ENCODE results near the gene TGIF2.
"Not testable (repeated sequence)": the region's sequence is repeated elsewhere in the genome, so short reads cannot be mapped to it uniquely, and the experiment has no call there.

The TGIF2 gene

GRCh38 chr20:36606158-36607066 is 33.0 kb downstream of the TGIF2 start:
- TF ChIP-seq CTCF (IDR thresholded peaks at IDR 0.05; ENCODE audit: insufficient read depth, low read depth, low read length, missing control alignments), result no peak
- DNase-seq (ENCODE audit: low read depth), result peak; percentile 28

GRCh38 chr20:36607586-36608387 is 34.4 kb downstream of the TGIF2 start:
- no peak for DNase-seq (ENCODE audit: low read depth)
- 0 out of 2 replicates have a peak overlapping the region, but pooled peaks have one; percentile 99 for H3K4me3 ChIP-seq (ENCODE audit: low read depth, low read length)
- no peak for TF ChIP-seq CTCF (IDR thresholded peaks at IDR 0.05; ENCODE audit: insufficient read depth, low read depth, low read length, missing control alignments)

More at GRCh38 chr20:36606158-36607066, 33.0 kb downstream of the TGIF2 start:
- H3K4me3 ChIP-seq (ENCODE audit: low read depth, low read length), result peak overlapping the region; percentile 99

GRCh38 chr20:36608388-36608728 is 35.0 kb downstream of the TGIF2 start:
- not testable (repeated sequence) for H3K4me3 ChIP-seq (ENCODE audit: low read depth, low read length); DNase-seq (ENCODE audit: low read depth)

- no peak for TF ChIP-seq CTCF (IDR thresholded peaks at IDR 0.05; ENCODE audit: insufficient read depth, low read depth, low read length, missing control alignments)
- no peak overlapping the region for H3K4me3 ChIP-seq (ENCODE audit: low read depth, low read length)
- no peak for DNase-seq (ENCODE audit: low read depth)
Measured at GRCh38 chr20:36611625-36612024, 38.2 kb downstream of the TGIF2 start.

- H3K4me3 ChIP-seq (ENCODE audit: low read depth, low read length), result no peak overlapping the region
- no peak for DNase-seq (ENCODE audit: low read depth)
Measured at GRCh38 chr20:36613974-36614373, 40.6 kb downstream of the TGIF2 start.

GRCh38 chr20:36614781-36615557 is 41.6 kb downstream of the TGIF2 start:
- TF ChIP-seq CTCF (IDR thresholded peaks at IDR 0.05; ENCODE audit: insufficient read depth, low read depth, low read length, missing control alignments), result no peak
- H3K4me3 ChIP-seq (ENCODE audit: low read depth, low read length), result no peak overlapping the region
- no peak for DNase-seq (ENCODE audit: low read depth)

More at GRCh38 chr20:36613974-36614373, 40.6 kb downstream of the TGIF2 start:
- no peak for TF ChIP-seq CTCF (IDR thresholded peaks at IDR 0.05; ENCODE audit: insufficient read depth, low read depth, low read length, missing control alignments)

Measured in GM12865 (cell line).